HL-60 (cell line): Measurements from ENCODE around the gene ZYG11B.
"Not testable (repeated sequence)": the region's sequence is repeated elsewhere in the genome, so short reads cannot be mapped to it uniquely, and the experiment has no call there.

Experiments
- DNase-seq, 2 experiments: peaks; one replicate each; pipeline ENCODE4 v3.0.0-alpha.2; 2010 to 2020; ENCODE audit warnings: low read depth in 1 of 2, low spot score in 1 of 2
- H3K27ac ChIP-seq: fragments of 250-450 bp; sonication (Bioruptor Pico); replicated peaks from 2 replicates; pipeline ENCODE4 v1.5.1; 2020; ENCODE audit warnings: mild to moderate bottlenecking, moderate library complexity
- H3K27me3 ChIP-seq: fragments of 250-450 bp; sonication (Bioruptor Pico); 2 replicates; pipeline ENCODE4 v1.5.1; 2021; ENCODE audit warnings: mild to moderate bottlenecking, moderate library complexity; ENCODE audit not compliant: insufficient read depth, poor library complexity, severe bottlenecking
- H3K4me3 ChIP-seq: replicated peaks from 2 replicates; pipeline ENCODE4 v1.5.1; 2011; ENCODE audit warnings: mild to moderate bottlenecking, control low read depth, low read length; ENCODE audit not compliant: insufficient read depth
- CTCF ChIP-seq: IDR thresholded peaks from one replicate; pipeline ENCODE4 v1.5.1; 2011; ENCODE audit warnings: low read length, control low read depth, inconsistent platforms; ENCODE audit not compliant: insufficient read depth
- GABPA ChIP-seq: IDR thresholded peaks from 2 replicates; pipeline ENCODE4 v1.6.1; 2012; ENCODE audit warnings: low read depth
- POLR2AphosphoS5 ChIP-seq: IDR thresholded peaks from 2 replicates; pipeline ENCODE4 v1.6.1; 2012; ENCODE audit warnings: low read depth
- SPI1 ChIP-seq: IDR thresholded peaks from 2 replicates; pipeline ENCODE4 v1.6.1; 2012; ENCODE audit warnings: low read depth, mild to moderate bottlenecking, borderline replicate concordance
- TF ChIP-seq, protein P1 (sequence below): IDR thresholded peaks from 2 replicates; pipeline ENCODE4 v1.6.1; 2012; ENCODE audit warnings: low read depth; ENCODE audit not compliant: insufficient replicate concordance

The ZYG11B gene

GRCh38 chr1:52771384-52771783 lies 45.1 kb downstream of the ZYG11B start:
- Histone ChIP-seq H3K27ac (no peak overlapping the region), H3K4me3 (no peak overlapping the region), H3K27me3 (no peaks in the 10 kb centered on the region)
- no peak for DNase-seq
- TF ChIP-seq GABPA (no peak), SPI1 (no peak), POLR2AphosphoS5 (no peak), CTCF (no peak)
- TF ChIP-seq, protein P1, sequence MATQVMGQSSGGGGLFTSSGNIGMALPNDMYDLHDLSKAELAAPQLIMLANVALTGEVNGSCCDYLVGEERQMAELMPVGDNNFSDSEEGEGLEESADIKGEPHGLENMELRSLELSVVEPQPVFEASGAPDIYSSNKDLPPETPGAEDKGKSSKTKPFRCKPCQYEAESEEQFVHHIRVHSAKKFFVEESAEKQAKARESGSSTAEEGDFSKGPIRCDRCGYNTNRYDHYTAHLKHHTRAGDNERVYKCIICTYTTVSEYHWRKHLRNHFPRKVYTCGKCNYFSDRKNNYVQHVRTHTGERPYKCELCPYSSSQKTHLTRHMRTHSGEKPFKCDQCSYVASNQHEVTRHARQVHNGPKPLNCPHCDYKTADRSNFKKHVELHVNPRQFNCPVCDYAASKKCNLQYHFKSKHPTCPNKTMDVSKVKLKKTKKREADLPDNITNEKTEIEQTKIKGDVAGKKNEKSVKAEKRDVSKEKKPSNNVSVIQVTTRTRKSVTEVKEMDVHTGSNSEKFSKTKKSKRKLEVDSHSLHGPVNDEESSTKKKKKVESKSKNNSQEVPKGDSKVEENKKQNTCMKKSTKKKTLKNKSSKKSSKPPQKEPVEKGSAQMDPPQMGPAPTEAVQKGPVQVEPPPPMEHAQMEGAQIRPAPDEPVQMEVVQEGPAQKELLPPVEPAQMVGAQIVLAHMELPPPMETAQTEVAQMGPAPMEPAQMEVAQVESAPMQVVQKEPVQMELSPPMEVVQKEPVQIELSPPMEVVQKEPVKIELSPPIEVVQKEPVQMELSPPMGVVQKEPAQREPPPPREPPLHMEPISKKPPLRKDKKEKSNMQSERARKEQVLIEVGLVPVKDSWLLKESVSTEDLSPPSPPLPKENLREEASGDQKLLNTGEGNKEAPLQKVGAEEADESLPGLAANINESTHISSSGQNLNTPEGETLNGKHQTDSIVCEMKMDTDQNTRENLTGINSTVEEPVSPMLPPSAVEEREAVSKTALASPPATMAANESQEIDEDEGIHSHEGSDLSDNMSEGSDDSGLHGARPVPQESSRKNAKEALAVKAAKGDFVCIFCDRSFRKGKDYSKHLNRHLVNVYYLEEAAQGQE: no peak

DNA sequence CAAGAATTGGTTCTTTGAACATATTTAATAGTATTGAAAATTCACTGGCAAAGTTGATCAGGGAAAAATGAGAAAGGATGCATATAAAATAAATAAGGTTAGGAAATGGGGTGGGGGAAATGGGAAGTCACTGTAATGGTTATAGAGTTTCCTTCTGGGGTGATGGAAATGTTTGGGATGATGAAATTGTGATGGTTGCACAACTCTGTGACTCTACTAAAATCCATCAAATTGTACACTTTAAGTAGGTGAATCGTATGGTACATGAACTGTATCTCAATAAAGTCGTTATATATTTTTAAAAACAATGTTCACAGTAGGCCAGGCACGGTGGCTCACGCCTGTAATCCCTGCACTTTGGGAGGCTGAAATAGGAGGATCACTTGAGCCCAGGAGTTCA lies 59.9 kb downstream of the ZYG11B start:
- TF ChIP-seq CTCF: no peak
- TF ChIP-seq SPI1: no peak
- no peak for TF ChIP-seq GABPA
- TF ChIP-seq, protein P1: no peak
- TF ChIP-seq POLR2AphosphoS5: no peak

GRCh38 chr1:52790429-52790828 lies 64.2 kb downstream of the ZYG11B start:
- not testable (repeated sequence) for H3K27me3 ChIP-seq, H3K4me3 ChIP-seq, H3K27ac ChIP-seq, DNase-seq

More for the DNA sequence above, 59.9 kb downstream of the ZYG11B start:
- H3K27me3 ChIP-seq: no peaks in the 10 kb centered on the region
- no peak for DNase-seq
- no peak overlapping the region for H3K4me3 ChIP-seq
- no peak overlapping the region for H3K27ac ChIP-seq

GRCh38 chr1:52792036-52792435 lies 65.8 kb downstream of the ZYG11B start:
- no peak overlapping the region for H3K4me3 ChIP-seq
- TF ChIP-seq, protein P1: no peak
- TF ChIP-seq CTCF (no peak), SPI1 (no peak), GABPA (no peak), POLR2AphosphoS5 (no peak)
- H3K27ac ChIP-seq: no peak overlapping the region
- no peak for DNase-seq
- H3K27me3 ChIP-seq: no peaks in the 10 kb centered on the region

DNA sequence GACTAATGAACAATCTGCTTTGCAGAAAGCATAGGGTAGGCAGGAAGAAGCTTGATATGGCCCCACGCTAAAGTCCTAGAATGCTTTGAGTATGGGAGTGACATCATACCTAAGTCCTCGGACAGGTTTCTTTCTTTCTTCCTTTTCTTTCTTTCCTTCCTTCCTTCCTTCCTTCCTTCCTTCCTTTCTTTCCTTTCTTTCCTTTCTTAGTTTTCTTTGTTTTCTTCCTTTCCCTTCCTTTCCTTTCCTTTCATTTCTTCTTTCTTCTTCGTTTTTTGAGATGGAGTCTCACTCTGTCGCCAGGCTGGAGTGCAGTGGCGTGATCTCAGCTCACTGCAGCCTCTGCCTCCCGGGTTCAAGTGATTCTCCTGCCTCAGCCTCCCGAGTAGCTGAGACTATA lies 67.5 kb downstream of the ZYG11B start:
- not testable (repeated sequence) for DNase-seq, H3K4me3 ChIP-seq, H3K27ac ChIP-seq, H3K27me3 ChIP-seq
